ENCODE measurements around the gene ZRANB3. TPM values are rescaled to one million over a fixed set of nuclear protein-coding genes. Genes with fewer than 3 reads are reported as not detected.

Gene ZRANB3
- total and polyA plus RNA-seq, 2 experiments from 2014 or later, result 3.6 to 10.4 TPM

- DNase-seq (ENCODE audit: low spot score), result no peak
- Histone ChIP-seq H4K20me1 (ENCODE audit: insufficient read depth, poor library complexity, severe bottlenecking) (no peaks in the 10 kb centered on the region), H3K27ac (no peak overlapping the region), H3K36me3 (replicated peaks; ENCODE audit: insufficient read depth, low read depth) (peaks cover 2% of the 10 kb centered on the region), H3K9me3 (ENCODE audit: low read depth) (no peaks in the 10 kb centered on the region), H3K79me2 (no peaks in the 10 kb centered on the region), H3K4me2 (no peak overlapping the region), H3K27me3 (no peaks in the 10 kb centered on the region), H3K4me3 (no peak overlapping the region), H2AFZ (no peak overlapping the region), H3K9me2 (replicated peaks; ENCODE audit: insufficient read depth) (no peaks in the 10 kb centered on the region), H3K4me1 (ENCODE audit: insufficient read depth) (no peaks in the 10 kb centered on the region)
- WGBS (ENCODE audit: low lambda C conversion rate, missing lambda C conversion rate), result 100% methylated on average over 6 of the region's 6 CpGs
- TF ChIP-seq EZH2phosphoT487 (IDR thresholded peaks at IDR 0.05; ENCODE audit: low read depth, severe bottlenecking, unreplicated experiment) (no peak), EZH2 (IDR thresholded peaks at IDR 0.05; ENCODE audit: borderline replicate concordance) (no peak)
- TF ChIP-seq, protein P1, sequence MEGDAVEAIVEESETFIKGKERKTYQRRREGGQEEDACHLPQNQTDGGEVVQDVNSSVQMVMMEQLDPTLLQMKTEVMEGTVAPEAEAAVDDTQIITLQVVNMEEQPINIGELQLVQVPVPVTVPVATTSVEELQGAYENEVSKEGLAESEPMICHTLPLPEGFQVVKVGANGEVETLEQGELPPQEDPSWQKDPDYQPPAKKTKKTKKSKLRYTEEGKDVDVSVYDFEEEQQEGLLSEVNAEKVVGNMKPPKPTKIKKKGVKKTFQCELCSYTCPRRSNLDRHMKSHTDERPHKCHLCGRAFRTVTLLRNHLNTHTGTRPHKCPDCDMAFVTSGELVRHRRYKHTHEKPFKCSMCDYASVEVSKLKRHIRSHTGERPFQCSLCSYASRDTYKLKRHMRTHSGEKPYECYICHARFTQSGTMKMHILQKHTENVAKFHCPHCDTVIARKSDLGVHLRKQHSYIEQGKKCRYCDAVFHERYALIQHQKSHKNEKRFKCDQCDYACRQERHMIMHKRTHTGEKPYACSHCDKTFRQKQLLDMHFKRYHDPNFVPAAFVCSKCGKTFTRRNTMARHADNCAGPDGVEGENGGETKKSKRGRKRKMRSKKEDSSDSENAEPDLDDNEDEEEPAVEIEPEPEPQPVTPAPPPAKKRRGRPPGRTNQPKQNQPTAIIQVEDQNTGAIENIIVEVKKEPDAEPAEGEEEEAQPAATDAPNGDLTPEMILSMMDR (IDR thresholded peaks at IDR 0.05; ENCODE audit: poor library complexity), result no peak
Observed at GRCh38 chr2:135174810-135175093, 356.3 kb downstream of the ZRANB3 start.

GRCh38 chr2:135174049-135174809 is 356.8 kb downstream of the ZRANB3 start:
- Histone ChIP-seq H3K27ac (no peak overlapping the region), H3K36me3 (replicated peaks; ENCODE audit: insufficient read depth, low read depth) (peaks cover 2% of the 10 kb centered on the region), H3K9me3 (ENCODE audit: low read depth) (no peaks in the 10 kb centered on the region), H3K79me2 (no peaks in the 10 kb centered on the region), H2AFZ (no peak overlapping the region), H3K27me3 (no peaks in the 10 kb centered on the region), H4K20me1 (ENCODE audit: insufficient read depth, poor library complexity, severe bottlenecking) (no peaks in the 10 kb centered on the region), H3K4me1 (ENCODE audit: insufficient read depth) (no peaks in the 10 kb centered on the region), H3K9me2 (replicated peaks; ENCODE audit: insufficient read depth) (no peaks in the 10 kb centered on the region), H3K4me3 (no peak overlapping the region), H3K4me2 (no peak overlapping the region)
- DNase-seq (ENCODE audit: low spot score), result no peak
- 96% methylated on average over 9 of the region's 9 CpGs for WGBS (ENCODE audit: low lambda C conversion rate, missing lambda C conversion rate)
- TF ChIP-seq EZH2 (IDR thresholded peaks at IDR 0.05; ENCODE audit: borderline replicate concordance) (no peak), EZH2phosphoT487 (IDR thresholded peaks at IDR 0.05; ENCODE audit: low read depth, severe bottlenecking, unreplicated experiment) (no peak)
- TF ChIP-seq, protein P1 (IDR thresholded peaks at IDR 0.05; ENCODE audit: poor library complexity), result no peak

DNA sequence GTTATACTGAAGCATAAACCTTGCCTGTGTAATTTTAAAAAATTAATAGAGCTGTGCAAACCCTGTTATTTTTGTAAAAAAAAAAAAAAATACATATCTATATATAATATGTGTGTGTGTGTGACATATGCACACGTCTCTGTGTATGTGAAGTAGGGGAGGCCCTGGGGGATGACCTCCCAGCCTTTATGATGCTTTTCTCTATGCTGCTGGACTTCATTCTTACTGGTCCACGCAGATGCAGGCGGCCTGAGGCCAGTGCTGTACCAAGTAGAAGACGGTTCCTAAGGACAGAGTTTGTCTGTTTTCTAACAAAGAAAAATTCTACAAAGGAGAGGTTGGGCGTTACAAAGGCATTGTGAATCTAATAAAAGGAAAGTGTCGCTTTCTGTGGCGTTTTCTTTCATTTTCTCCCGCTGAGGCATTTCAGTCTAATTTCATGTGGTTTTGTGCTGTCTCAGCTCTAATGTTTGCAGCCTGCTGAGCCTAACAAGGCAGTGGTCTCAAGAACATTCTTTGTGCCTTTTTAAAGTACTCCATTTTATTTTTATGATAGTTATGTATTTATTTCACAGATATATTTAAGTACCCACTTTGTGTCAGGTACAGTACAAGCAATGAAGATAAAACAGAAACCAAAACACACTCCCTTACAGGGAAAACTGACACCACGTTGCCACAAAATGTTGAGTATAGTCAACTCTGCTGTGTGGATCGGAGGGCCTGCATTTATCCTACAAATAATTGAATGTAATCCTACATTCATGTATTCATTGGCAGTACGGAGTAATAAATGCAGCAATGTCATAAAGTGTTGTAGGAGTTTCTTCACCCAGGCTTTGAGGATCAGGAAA is 360.9 kb downstream of the ZRANB3 start:
- DNase-seq (ENCODE audit: low spot score), result no peak
- Histone ChIP-seq H4K20me1 (ENCODE audit: insufficient read depth, poor library complexity, severe bottlenecking) (no peaks in the 10 kb centered on the region), H2AFZ (no peak overlapping the region), H3K27me3 (no peaks in the 10 kb centered on the region), H3K27ac (no peak overlapping the region), H3K4me1 (ENCODE audit: insufficient read depth) (no peaks in the 10 kb centered on the region), H3K9me2 (replicated peaks; ENCODE audit: insufficient read depth) (no peaks in the 10 kb centered on the region), H3K4me2 (no peak overlapping the region), H3K36me3 (replicated peaks; ENCODE audit: insufficient read depth, low read depth) (no peaks in the 10 kb centered on the region), H3K79me2 (no peaks in the 10 kb centered on the region), H3K4me3 (no peak overlapping the region), H3K9me3 (ENCODE audit: low read depth) (no peaks in the 10 kb centered on the region)
- 95% methylated on average over 11 of the region's 11 CpGs for WGBS (ENCODE audit: low lambda C conversion rate, missing lambda C conversion rate)
- no peak for TF ChIP-seq EZH2 (IDR thresholded peaks at IDR 0.05; ENCODE audit: borderline replicate concordance)
- no peak for TF ChIP-seq EZH2phosphoT487 (IDR thresholded peaks at IDR 0.05; ENCODE audit: low read depth, severe bottlenecking, unreplicated experiment)
- TF ChIP-seq, protein P1 (IDR thresholded peaks at IDR 0.05; ENCODE audit: poor library complexity), result no peak

All from hepatocyte (in vitro differentiated cells).